Upper lobe of left lung (tissue), 4 donors: ENCODE results near the gene NUP37.

ENCODE experiments used
- EP300 ChIP-seq, 4 donors: sonication (generic); formaldehyde crosslinking; IDR thresholded peaks; one replicate each; pipeline ENCODE4 v1.5.1; 2017; ENCODE audit warnings: antibody characterized with exemption in 4 of 4, control low read depth in 2 of 4
- POLR2A ChIP-seq, 4 donors: fragments of 450-650 bp; IDR thresholded peaks; one replicate each; pipeline ENCODE4 v1.5.1; 2016 to 2017; ENCODE audit warnings: antibody characterized with exemption in 4 of 4, mild to moderate bottlenecking in 2 of 4
- POLR2AphosphoS5 ChIP-seq, 2 donors: sonication (generic); formaldehyde crosslinking; IDR thresholded peaks; one replicate each; pipeline ENCODE4 v1.5.1; 2017; ENCODE audit warnings: antibody characterized with exemption in 2 of 2
- TF ChIP-seq, protein P1 (sequence below), 6 experiments: fragments of 450-650 bp in 4 of 6; fragments of 200-600 bp in 2 of 6; sonication (generic) in 2 of 6; IDR thresholded peaks; one replicate each; pipeline ENCODE4 v1.5.1; 2016 to 2019; ENCODE audit warnings: antibody characterized with exemption in 6 of 6

DNA sequence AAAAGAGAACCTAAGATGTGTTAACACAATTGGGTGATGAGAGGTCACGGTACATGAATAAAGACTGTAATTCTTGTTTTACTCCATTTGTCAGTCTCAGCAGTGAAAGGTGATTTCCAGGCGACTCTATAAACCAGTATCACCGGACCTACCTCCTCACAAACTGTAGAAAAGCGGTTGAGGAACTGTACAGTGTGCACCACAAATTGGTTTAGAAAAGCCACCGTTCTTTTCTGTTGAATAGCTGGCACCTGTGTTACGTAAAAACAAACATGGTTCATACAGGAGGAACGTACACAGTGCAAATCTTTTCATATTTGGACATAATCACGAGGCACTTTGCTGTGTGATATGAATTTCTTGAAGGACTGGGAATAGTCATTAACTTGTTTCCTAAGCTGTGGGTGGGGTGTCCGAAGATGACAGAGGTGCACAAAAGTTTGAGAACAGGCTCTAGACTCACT is 58.8 kb downstream of the NUP37 start:
- no peak for TF ChIP-seq POLR2A (IDR thresholded peaks at IDR 0.05)
- no peak for TF ChIP-seq EP300 (IDR thresholded peaks at IDR 0.05)
- TF ChIP-seq, protein P1, sequence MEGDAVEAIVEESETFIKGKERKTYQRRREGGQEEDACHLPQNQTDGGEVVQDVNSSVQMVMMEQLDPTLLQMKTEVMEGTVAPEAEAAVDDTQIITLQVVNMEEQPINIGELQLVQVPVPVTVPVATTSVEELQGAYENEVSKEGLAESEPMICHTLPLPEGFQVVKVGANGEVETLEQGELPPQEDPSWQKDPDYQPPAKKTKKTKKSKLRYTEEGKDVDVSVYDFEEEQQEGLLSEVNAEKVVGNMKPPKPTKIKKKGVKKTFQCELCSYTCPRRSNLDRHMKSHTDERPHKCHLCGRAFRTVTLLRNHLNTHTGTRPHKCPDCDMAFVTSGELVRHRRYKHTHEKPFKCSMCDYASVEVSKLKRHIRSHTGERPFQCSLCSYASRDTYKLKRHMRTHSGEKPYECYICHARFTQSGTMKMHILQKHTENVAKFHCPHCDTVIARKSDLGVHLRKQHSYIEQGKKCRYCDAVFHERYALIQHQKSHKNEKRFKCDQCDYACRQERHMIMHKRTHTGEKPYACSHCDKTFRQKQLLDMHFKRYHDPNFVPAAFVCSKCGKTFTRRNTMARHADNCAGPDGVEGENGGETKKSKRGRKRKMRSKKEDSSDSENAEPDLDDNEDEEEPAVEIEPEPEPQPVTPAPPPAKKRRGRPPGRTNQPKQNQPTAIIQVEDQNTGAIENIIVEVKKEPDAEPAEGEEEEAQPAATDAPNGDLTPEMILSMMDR (IDR thresholded peaks at IDR 0.05), result no peak
- TF ChIP-seq POLR2AphosphoS5 (IDR thresholded peaks at IDR 0.05), result no peak
